ENCODE data around the gene VSTM4.

VSTM4 gene

DNA sequence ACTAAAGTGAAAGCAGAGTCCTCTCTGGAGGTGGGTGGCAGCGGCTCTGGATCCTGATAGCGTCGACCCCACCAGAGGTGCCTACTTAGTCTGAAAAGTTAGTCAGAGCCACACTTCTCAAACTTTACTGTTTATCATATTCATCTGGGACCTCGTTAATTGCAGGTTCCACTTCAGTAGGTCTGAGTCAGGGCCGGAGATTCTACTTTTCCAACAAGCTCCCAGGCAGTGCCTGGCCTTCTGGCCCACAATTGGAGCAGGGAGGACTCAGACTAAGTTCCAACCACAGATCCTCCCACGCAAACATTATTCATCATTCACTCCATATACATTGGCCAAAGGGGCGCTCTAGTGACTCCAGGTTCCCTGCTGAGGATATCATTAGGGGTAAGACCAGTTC is 78.1 kb downstream of the VSTM4 start:
- H3K4me3 ChIP-seq (ENCODE audit: low read length), result no peak overlapping the region
- no peak for DNase-seq (ENCODE audit: low read depth)
- TF ChIP-seq, protein P1, sequence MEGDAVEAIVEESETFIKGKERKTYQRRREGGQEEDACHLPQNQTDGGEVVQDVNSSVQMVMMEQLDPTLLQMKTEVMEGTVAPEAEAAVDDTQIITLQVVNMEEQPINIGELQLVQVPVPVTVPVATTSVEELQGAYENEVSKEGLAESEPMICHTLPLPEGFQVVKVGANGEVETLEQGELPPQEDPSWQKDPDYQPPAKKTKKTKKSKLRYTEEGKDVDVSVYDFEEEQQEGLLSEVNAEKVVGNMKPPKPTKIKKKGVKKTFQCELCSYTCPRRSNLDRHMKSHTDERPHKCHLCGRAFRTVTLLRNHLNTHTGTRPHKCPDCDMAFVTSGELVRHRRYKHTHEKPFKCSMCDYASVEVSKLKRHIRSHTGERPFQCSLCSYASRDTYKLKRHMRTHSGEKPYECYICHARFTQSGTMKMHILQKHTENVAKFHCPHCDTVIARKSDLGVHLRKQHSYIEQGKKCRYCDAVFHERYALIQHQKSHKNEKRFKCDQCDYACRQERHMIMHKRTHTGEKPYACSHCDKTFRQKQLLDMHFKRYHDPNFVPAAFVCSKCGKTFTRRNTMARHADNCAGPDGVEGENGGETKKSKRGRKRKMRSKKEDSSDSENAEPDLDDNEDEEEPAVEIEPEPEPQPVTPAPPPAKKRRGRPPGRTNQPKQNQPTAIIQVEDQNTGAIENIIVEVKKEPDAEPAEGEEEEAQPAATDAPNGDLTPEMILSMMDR (conservative IDR thresholded peaks at IDR 0.05; ENCODE audit: low read length), result no peak

DNA sequence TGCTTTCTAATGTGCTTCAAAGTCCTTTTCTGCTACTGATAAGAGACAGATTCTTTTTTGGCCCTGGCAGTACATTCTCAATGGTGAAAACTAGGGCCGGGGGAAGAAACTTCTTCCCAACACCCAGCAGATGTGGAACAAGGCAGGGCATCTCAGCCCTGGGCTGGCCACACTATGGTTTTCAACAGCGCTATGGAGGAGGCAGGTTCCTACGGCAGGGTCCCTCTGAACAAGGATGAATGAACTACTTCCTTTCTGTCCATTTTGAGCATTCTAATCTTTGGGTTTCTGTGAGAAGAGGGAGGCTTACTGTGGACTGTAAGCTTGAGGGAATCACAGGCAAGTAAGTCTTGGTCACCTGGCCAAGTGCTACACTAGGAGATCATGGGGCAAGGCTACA is 78.7 kb downstream of the VSTM4 start:
- TF ChIP-seq, protein P1 (conservative IDR thresholded peaks at IDR 0.05; ENCODE audit: low read length), result no peak
- H3K4me3 ChIP-seq (ENCODE audit: low read length), result no peak overlapping the region
- no peak for DNase-seq (ENCODE audit: low read depth)

DNA sequence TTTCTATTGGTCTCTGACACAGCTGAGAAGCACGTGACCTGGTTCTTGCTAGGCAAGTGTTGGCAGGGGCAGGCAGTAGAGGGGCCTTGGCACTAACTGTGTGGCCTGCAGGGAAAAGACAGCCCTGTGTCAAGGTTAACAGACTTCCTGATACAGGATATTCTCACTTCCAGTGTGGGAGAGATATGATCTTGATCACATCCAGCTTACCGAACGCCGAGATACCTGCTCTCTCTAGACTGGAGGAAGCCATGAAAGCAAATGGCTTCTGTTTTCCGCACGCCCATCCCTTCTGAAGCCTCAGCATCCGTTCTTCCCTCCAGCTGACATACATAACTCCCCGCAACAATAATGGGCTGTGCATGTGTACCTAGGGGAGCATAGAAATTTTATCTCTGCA is 79.4 kb downstream of the VSTM4 start:
- TF ChIP-seq, protein P1 (conservative IDR thresholded peaks at IDR 0.05; ENCODE audit: low read length), result no peak
- DNase-seq (ENCODE audit: low read depth), result no peak
- no peak overlapping the region for H3K4me3 ChIP-seq (ENCODE audit: low read length)

DNA sequence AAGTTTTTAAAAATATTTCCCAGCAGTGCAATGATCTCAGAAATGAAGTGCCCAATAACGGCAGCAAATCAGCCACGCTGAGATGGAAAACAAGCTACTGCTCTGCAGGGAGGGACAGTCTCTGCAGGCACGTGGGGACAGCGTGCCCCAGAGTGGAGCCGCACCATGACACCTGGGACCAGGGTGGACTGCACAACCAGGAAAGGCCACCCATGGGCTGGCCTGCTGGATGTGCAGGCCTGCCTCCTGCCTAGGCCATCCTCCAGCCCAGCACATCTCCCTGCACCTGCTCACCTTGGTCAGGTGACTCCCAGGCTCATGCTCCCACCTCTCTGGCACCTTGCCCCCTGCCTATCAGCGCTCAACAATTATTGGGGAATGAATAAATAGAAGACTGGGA is 80.4 kb downstream of the VSTM4 start:
- no peak for DNase-seq (ENCODE audit: low read depth)
- TF ChIP-seq, protein P1 (conservative IDR thresholded peaks at IDR 0.05; ENCODE audit: low read length), result no peak
- no peak overlapping the region for H3K4me3 ChIP-seq (ENCODE audit: low read length)

DNA sequence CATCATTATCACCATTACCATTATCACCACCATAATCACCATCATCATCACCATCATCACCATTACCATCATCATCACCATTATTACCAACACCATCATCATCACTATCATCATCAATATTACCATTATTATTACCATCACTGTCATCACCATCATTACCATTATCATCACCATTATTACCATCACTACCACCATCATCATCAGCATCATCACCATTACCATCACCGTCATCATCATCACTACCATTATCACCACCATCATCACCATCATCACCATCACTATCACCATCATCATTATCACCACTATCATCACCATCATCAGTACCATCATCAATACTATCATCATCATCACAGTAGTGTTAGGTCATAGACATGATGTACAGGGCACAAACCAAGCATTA is 81.4 kb downstream of the VSTM4 start:
- TF ChIP-seq, protein P1 (conservative IDR thresholded peaks at IDR 0.05; ENCODE audit: low read length), result no peak
- DNase-seq (ENCODE audit: low read depth), result no peak
- no peak overlapping the region for H3K4me3 ChIP-seq (ENCODE audit: low read length)

DNA sequence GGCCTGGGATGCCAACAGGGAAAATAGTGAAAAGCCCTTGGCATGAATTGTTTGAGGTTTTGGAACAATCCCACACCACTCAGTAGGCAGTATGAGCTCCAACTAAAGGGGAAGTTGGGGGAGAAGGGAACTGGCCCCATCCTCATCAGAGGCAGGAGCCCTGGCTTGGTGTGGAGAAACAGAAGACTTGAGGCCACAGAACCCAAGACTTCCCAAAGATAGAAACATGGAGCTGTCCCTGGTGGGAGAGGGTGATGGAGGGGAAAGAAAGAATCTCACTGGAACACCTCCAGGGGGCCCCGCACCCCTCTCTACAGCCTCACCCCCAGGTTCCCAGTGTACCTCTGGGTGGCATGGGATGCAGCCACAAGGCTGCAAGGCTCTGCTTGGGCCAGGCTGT is 85.7 kb downstream of the VSTM4 start:
- no peak for DNase-seq (ENCODE audit: low read depth)
- TF ChIP-seq, protein P1 (conservative IDR thresholded peaks at IDR 0.05; ENCODE audit: low read length), result no peak
- H3K4me3 ChIP-seq (ENCODE audit: low read length), result no peak overlapping the region

DNA sequence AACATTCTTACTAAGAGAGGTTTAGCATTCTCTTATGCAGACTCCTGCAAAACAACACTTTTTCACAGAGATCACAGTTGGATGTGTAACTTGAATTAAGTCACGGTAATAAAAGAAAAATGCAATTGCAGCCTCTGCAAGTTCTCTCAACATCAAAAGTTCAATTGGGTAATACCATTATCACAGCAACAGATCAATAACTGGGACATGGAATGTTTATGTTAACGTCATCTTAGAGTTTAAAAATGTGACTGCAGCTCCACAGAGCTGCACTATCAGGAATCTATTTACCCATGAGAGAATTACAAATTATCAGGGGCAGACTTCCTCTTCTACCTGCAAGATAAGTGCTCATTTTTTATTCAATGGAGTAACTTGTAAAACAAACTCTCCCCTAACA is 86.7 kb downstream of the VSTM4 start:
- no peak overlapping the region for H3K4me3 ChIP-seq (ENCODE audit: low read length)
- no peak for DNase-seq (ENCODE audit: low read depth)
- TF ChIP-seq, protein P1 (conservative IDR thresholded peaks at IDR 0.05; ENCODE audit: low read length), result no peak
